Measurements from ENCODE around the gene STK32B.

DNA sequence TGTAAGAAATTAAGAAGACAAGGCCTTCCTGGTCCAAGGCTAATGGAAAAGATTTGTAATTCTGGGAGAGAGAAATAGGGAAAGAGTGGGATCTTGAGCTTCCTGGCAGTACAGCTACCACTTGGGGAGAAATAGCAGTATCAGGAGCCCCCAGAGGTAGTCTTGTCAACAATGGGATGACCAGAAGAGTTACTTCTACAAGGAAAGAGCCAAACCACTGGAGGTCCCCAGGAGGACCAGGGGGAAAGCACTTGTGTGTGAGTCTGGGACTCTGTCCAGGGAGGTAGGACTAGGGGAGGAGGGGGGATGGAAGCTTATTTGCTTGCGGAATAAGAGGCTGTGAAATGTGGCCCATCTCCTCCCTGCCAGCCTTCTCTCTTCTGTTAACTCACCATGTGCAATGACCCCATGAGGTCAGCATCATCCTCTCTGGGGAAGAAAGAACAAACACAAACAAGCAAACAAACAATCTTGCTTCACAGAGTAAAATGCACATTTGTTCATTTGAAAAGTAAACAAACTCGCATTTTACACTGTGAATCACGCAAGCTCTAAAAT is 160.1 kb downstream of the STK32B start:
- TF ChIP-seq, protein P1, sequence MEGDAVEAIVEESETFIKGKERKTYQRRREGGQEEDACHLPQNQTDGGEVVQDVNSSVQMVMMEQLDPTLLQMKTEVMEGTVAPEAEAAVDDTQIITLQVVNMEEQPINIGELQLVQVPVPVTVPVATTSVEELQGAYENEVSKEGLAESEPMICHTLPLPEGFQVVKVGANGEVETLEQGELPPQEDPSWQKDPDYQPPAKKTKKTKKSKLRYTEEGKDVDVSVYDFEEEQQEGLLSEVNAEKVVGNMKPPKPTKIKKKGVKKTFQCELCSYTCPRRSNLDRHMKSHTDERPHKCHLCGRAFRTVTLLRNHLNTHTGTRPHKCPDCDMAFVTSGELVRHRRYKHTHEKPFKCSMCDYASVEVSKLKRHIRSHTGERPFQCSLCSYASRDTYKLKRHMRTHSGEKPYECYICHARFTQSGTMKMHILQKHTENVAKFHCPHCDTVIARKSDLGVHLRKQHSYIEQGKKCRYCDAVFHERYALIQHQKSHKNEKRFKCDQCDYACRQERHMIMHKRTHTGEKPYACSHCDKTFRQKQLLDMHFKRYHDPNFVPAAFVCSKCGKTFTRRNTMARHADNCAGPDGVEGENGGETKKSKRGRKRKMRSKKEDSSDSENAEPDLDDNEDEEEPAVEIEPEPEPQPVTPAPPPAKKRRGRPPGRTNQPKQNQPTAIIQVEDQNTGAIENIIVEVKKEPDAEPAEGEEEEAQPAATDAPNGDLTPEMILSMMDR (IDR thresholded peaks at IDR 0.05), result no peak
- no peak for TF ChIP-seq EP300 (IDR thresholded peaks at IDR 0.05)

All from stomach (tissue), 4 donors.